Endodermal cell (in vitro differentiated cells): Measurements from ENCODE around the gene EML1. TPM values are rescaled to one million over a fixed set of nuclear protein-coding genes. Genes with fewer than 3 reads are reported as not detected.

Experiments
- DNase-seq: peaks from one replicate; pipeline ENCODE4 v3.0.0-alpha.2; 2017
- H3K27ac ChIP-seq: 2 replicates; pipeline ENCODE4 v1.5.1; 2013; ENCODE audit warnings: mild to moderate bottlenecking, low read depth, low read length, moderate library complexity
- H3K27me3 ChIP-seq: 2 replicates; pipeline ENCODE4 v1.6.1; 2013; ENCODE audit warnings: mild to moderate bottlenecking, low read length, moderate library complexity; ENCODE audit not compliant: insufficient read depth, control insufficient read depth, poor library complexity, severe bottlenecking
- H3K36me3 ChIP-seq: 2 replicates; pipeline ENCODE4 v1.7.0; 2013; ENCODE audit warnings: mild to moderate bottlenecking, low read length, moderate library complexity; ENCODE audit not compliant: control insufficient read depth, insufficient read depth
- H3K4me1 ChIP-seq: one replicate; pipeline ENCODE4 v1.7.0; 2013; ENCODE audit warnings: low read length; ENCODE audit not compliant: control insufficient read depth, insufficient read depth
- H3K4me3 ChIP-seq: 2 replicates; pipeline ENCODE4 v1.5.1; 2013; ENCODE audit warnings: mild to moderate bottlenecking, low read length, moderate library complexity
- H3K9ac ChIP-seq: 2 replicates; pipeline ENCODE4 v1.6.1; 2013; ENCODE audit warnings: mild to moderate bottlenecking, low read length, moderate library complexity; ENCODE audit not compliant: poor library complexity, severe bottlenecking; ENCODE audit errors: extremely low read depth
- H3K9me3 ChIP-seq: 2 replicates; pipeline ENCODE4 v1.6.1; 2013; ENCODE audit warnings: mild to moderate bottlenecking, low read length, moderate library complexity; ENCODE audit not compliant: control insufficient read depth
- H3K27ac Mint-ChIP-seq: 2 replicates; pipeline ENCODE4 v1.8.0; 2020; ENCODE audit warnings: mixed read lengths
- H3K27me3 Mint-ChIP-seq: 2 replicates; pipeline ENCODE4 v1.8.0; 2021; ENCODE audit warnings: mild to moderate bottlenecking, mixed read lengths; ENCODE audit not compliant: insufficient read depth
- H3K36me3 Mint-ChIP-seq: 2 replicates; pipeline ENCODE4 v1.8.0; 2020; ENCODE audit warnings: low read depth, mixed read lengths
- H3K4me1 Mint-ChIP-seq: 2 replicates; pipeline ENCODE4 v1.8.0; 2020; ENCODE audit warnings: mixed read lengths
- H3K4me3 Mint-ChIP-seq: 2 replicates; pipeline ENCODE4 v1.8.0; 2020; ENCODE audit warnings: mild to moderate bottlenecking, moderate library complexity, mixed read lengths
- H3K9me3 Mint-ChIP-seq: 2 replicates; pipeline ENCODE4 v1.8.0; 2020; ENCODE audit warnings: mild to moderate bottlenecking, mixed read lengths
- WGBS, 2 experiments: methylation state at CpG; one replicate each; pipeline versions ENCODE4 v1.1.5 to v1.1.7; 2013; ENCODE audit warnings: missing lambda C conversion rate in 2 of 2, mixed read lengths in 1 of 2; ENCODE audit not compliant: insufficient coverage in 1 of 2, insufficient read length in 1 of 2; 5-methylcytosine and 5-hydroxymethylcytosine counted together
- total RNA-seq, 2 donors: library from RNA; stranded (reverse); fragmentation: NEBNext Ultra II Directional in 1 of 2; extraction: Animal tissue kit (Norgen Biotek cat#: 25700) in 1 of 2; gene quantifications; 2 replicates in 1 of 2; 3 replicates in 1 of 2; pipeline ENCODE4 v1.2.1, GENCODE V29; 2021
- TF ChIP-seq, protein P1 (sequence below): fragments of 200-600 bp; sonication (generic); conservative IDR thresholded peaks from 2 replicates; pipeline ENCODE4 v1.5.0; 2021; ENCODE audit warnings: antibody characterized with exemption, mild to moderate bottlenecking

The EML1 gene
- total RNA-seq, 2 donors from 2014 or later, result 25.0 to 31.4 TPM

GRCh38 chr14:99862136-99862535 lies 68.9 kb downstream of the EML1 start:
- H3K4me3 ChIP-seq, result no peak overlapping the region
- Mint-ChIP-seq H3K27me3 (no peaks in the 10 kb centered on the region), H3K27ac (no peak overlapping the region), H3K4me3 (no peak overlapping the region), H3K36me3 (peaks cover 9% of the 10 kb centered on the region), H3K9me3 (peaks cover 7% of the 10 kb centered on the region), H3K4me1 (no peaks in the 10 kb centered on the region)
- H3K27me3 ChIP-seq, result no peaks in the 10 kb centered on the region
- TF ChIP-seq, protein P1, sequence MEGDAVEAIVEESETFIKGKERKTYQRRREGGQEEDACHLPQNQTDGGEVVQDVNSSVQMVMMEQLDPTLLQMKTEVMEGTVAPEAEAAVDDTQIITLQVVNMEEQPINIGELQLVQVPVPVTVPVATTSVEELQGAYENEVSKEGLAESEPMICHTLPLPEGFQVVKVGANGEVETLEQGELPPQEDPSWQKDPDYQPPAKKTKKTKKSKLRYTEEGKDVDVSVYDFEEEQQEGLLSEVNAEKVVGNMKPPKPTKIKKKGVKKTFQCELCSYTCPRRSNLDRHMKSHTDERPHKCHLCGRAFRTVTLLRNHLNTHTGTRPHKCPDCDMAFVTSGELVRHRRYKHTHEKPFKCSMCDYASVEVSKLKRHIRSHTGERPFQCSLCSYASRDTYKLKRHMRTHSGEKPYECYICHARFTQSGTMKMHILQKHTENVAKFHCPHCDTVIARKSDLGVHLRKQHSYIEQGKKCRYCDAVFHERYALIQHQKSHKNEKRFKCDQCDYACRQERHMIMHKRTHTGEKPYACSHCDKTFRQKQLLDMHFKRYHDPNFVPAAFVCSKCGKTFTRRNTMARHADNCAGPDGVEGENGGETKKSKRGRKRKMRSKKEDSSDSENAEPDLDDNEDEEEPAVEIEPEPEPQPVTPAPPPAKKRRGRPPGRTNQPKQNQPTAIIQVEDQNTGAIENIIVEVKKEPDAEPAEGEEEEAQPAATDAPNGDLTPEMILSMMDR, result no peak
- H3K36me3 ChIP-seq, result peaks cover 15% of the 10 kb centered on the region
- no peak overlapping the region for H3K9ac ChIP-seq
- H3K9me3 ChIP-seq, result peaks cover 12% of the 10 kb centered on the region
- no peaks in the 10 kb centered on the region for H3K4me1 ChIP-seq
- WGBS, 2 experiments, result 98 to 100% methylated on average over 1 to 3 of the region's 4 CpGs
- no peak overlapping the region for H3K27ac ChIP-seq
- no peak for DNase-seq

- Mint-ChIP-seq H3K36me3 (peaks cover 8% of the 10 kb centered on the region), H3K9me3 (peaks cover 7% of the 10 kb centered on the region), H3K27ac (no peak overlapping the region), H3K4me3 (no peak overlapping the region), H3K4me1 (no peaks in the 10 kb centered on the region), H3K27me3 (no peaks in the 10 kb centered on the region)
- H3K4me3 ChIP-seq, result no peak overlapping the region
- no peak overlapping the region for H3K9ac ChIP-seq
- no peaks in the 10 kb centered on the region for H3K4me1 ChIP-seq
- H3K27ac ChIP-seq, result no peak overlapping the region
- H3K27me3 ChIP-seq, result no peaks in the 10 kb centered on the region
- 93 to 100% methylated on average over 1 to 2 of the region's 2 CpGs for WGBS, 2 experiments
- peaks cover 12% of the 10 kb centered on the region for H3K36me3 ChIP-seq
- no peak for DNase-seq
- peaks cover 12% of the 10 kb centered on the region for H3K9me3 ChIP-seq
- TF ChIP-seq, protein P1, result no peak
Measured at GRCh38 chr14:99863059-99863458, 69.8 kb downstream of the EML1 start.

DNA sequence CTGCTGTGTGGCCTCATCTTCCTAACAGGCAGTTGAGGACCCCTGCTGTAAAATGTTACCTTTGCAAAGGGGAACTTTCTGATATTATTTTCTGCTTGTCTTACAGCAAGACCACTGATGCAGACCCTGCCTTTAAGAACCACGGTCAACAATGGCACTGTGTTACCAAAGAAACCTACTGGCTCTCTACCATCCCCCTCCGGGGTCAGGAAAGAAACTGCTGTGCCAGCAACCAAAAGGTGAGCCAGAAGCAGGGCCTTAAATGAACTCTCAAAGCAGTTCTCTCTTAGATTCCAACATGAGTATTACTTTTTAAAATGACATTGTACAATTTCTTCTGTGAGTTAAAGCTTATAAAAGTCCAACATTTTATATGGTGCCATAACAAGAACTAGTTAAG lies 72.2 kb downstream of the EML1 start:
- Histone ChIP-seq H3K9me3 (peaks cover 12% of the 10 kb centered on the region), H3K27ac (no peak overlapping the region), H3K4me3 (no peak overlapping the region), H3K36me3 (peaks cover 12% of the 10 kb centered on the region), H3K9ac (no peak overlapping the region), H3K27me3 (no peaks in the 10 kb centered on the region), H3K4me1 (no peaks in the 10 kb centered on the region)
- TF ChIP-seq, protein P1, result no peak
- peaks cover 8% of the 10 kb centered on the region for H3K36me3 Mint-ChIP-seq
- DNase-seq, result no peak
- no peaks in the 10 kb centered on the region for H3K4me1 Mint-ChIP-seq
- H3K27ac Mint-ChIP-seq, result no peak overlapping the region
- H3K27me3 Mint-ChIP-seq, result peaks cover 10% of the 10 kb centered on the region
- no peak overlapping the region for H3K4me3 Mint-ChIP-seq
- WGBS, 2 experiments, result 100% methylated on average over 2 of the region's 2 CpGs
- H3K9me3 Mint-ChIP-seq, result peaks cover 7% of the 10 kb centered on the region
